Brain microvascular endothelial cell (primary cell): ENCODE measurements around the gene ABCC12.

Experiments
- DNase-seq: peaks from one replicate; pipeline ENCODE4 v3.0.0-alpha.2; 2020
- H3K27ac ChIP-seq: fragments of 250-450 bp; sonication (Bioruptor Pico); 2 replicates; pipeline ENCODE4 v1.5.1; 2020; ENCODE audit warnings: mild to moderate bottlenecking, moderate library complexity
- H3K27me3 ChIP-seq: fragments of 250-450 bp; sonication (Bioruptor Pico); replicated peaks from 2 replicates; pipeline ENCODE4 v1.5.1; 2020; ENCODE audit warnings: mild to moderate bottlenecking
- H3K36me3 ChIP-seq: fragments of 250-450 bp; sonication (Bioruptor Pico); replicated peaks from 2 replicates; pipeline ENCODE4 v1.5.1; 2020; ENCODE audit warnings: mild to moderate bottlenecking
- H3K4me3 ChIP-seq: 2 replicates; pipeline ENCODE4 v1.5.1; 2011; ENCODE audit warnings: low read depth, mild to moderate bottlenecking, control low read depth, low read length, moderate library complexity
- CTCF ChIP-seq: IDR thresholded peaks from 2 replicates; pipeline ENCODE4 v1.5.1; 2011; ENCODE audit warnings: low read depth, mild to moderate bottlenecking, moderate library complexity, low read length, control low read depth, inconsistent platforms; ENCODE audit errors: missing control alignments
- in situ Hi-C: cut with HindIII; loops from 2 replicates; pipeline ENCODE4 v1.10.0; 2017; ENCODE audit warnings: low sequenced_read_pairs, low pct_ligation_motif_present

Gene ABCC12

GRCh38 chr16:48133455-48134211 is 22.2 kb downstream of the ABCC12 start:
- in situ Hi-C loops: no loop called here
- Histone ChIP-seq H3K27me3 (no peaks in the 10 kb centered on the region), H3K4me3 (no peak overlapping the region), H3K36me3 (no peaks in the 10 kb centered on the region), H3K27ac (no peak overlapping the region)
- DNase-seq: no peak
- TF ChIP-seq CTCF: no peak

GRCh38 chr16:48132696-48133095 is 23.1 kb downstream of the ABCC12 start:
- no peak for TF ChIP-seq CTCF
- Histone ChIP-seq H3K36me3 (no peaks in the 10 kb centered on the region), H3K4me3 (no peak overlapping the region), H3K27ac (no peak overlapping the region), H3K27me3 (no peaks in the 10 kb centered on the region)
- DNase-seq: no peak
- in situ Hi-C loops: no loop called here

GRCh38 chr16:48131201-48131935 is 24.4 kb downstream of the ABCC12 start:
- H3K36me3 ChIP-seq: no peaks in the 10 kb centered on the region
- no peak for TF ChIP-seq CTCF
- no peak overlapping the region for H3K27ac ChIP-seq
- no peak overlapping the region for H3K4me3 ChIP-seq
- H3K27me3 ChIP-seq: no peaks in the 10 kb centered on the region
- DNase-seq: no peak
- in situ Hi-C loops: no loop called here

- Histone ChIP-seq H3K4me3 (no peak overlapping the region), H3K27ac (no peak overlapping the region), H3K36me3 (no peaks in the 10 kb centered on the region), H3K27me3 (no peaks in the 10 kb centered on the region)
- TF ChIP-seq CTCF: no peak
- no peak for DNase-seq
- in situ Hi-C loops: no loop called here
These were observed 25.9 kb downstream of the ABCC12 start for GRCh38 chr16:48129926-48130325.

- no peak for DNase-seq
- TF ChIP-seq CTCF: no peak
- in situ Hi-C loops: no loop called here
- H3K4me3 ChIP-seq: no peak overlapping the region
- H3K27me3 ChIP-seq: no peaks in the 10 kb centered on the region
- no peak overlapping the region for H3K27ac ChIP-seq
- H3K36me3 ChIP-seq: no peaks in the 10 kb centered on the region
These were observed 27.0 kb downstream of the ABCC12 start for GRCh38 chr16:48128769-48129168.
